GM10248 (cell line): ENCODE results near the gene GTSE1.

ENCODE experiments used
- CTCF ChIA-PET: fragments of 300-600 bp; sonication (Branson Sonifier 250); formaldehyde crosslinking; extraction: SDS; loops from one replicate; lab custom pipeline; 2021; ENCODE audit warnings: antibody characterized with exemption; lab: Yijun Ruan, JAX
- POLR2A ChIA-PET: fragments of 350-650 bp; sonication (Branson Sonifier 250); formaldehyde crosslinking; extraction: SDS; loops from one replicate; lab custom pipeline; 2020; ENCODE audit warnings: antibody characterized with exemption; lab: Yijun Ruan, JAX
- DNase-seq: peaks from one replicate; pipeline ENCODE4 v3.0.0; 2012; ENCODE audit errors: extremely low spot score
- CTCF ChIP-seq: IDR thresholded peaks from 2 replicates; pipeline ENCODE4 v1.5.1; 2012; ENCODE audit warnings: mild to moderate bottlenecking, low read depth; ENCODE audit errors: extremely low read depth, missing control alignments, control extremely low read depth

GTSE1 gene

GRCh38 chr22:46355996-46356471 is 59.4 kb downstream of the GTSE1 start:
- CTCF ChIA-PET = interaction anchor here (1.0 to 3.8 kb wide), 5 partner anchors 11 to 188 kb away, joined by 3 to 27 read pairs (median 4); no protein-coding TSS in a partner anchor
- TF ChIP-seq CTCF = no peak
- POLR2A ChIA-PET = no interaction called here
- no peak for DNase-seq

- ChIA-PET POLR2A (no interaction called here), CTCF (interaction anchor here (1.4 to 3.8 kb wide), 3 partner anchors 10 to 26 kb away, joined by 3 to 27 read pairs (median 4); no protein-coding TSS in a partner anchor)
- no peak for DNase-seq
- TF ChIP-seq CTCF = no peak
These were observed 60.1 kb downstream of the GTSE1 start for GRCh38 chr22:46356496-46357480.

GRCh38 chr22:46357711-46358520 is 61.2 kb downstream of the GTSE1 start:
- CTCF ChIA-PET = interaction anchor here (1.2 to 3.8 kb wide), 3 partner anchors 9 to 185 kb away, joined by 3 to 27 read pairs (median 4); no protein-coding TSS in a partner anchor
- no peak for DNase-seq
- no peak for TF ChIP-seq CTCF
- POLR2A ChIA-PET = no interaction called here

- POLR2A ChIA-PET = no interaction called here
- no peak for DNase-seq
- CTCF ChIA-PET = interaction anchor here (1.2 to 3.8 kb wide), 3 partner anchors 8 to 184 kb away, joined by 3 to 27 read pairs (median 4); no protein-coding TSS in a partner anchor
- TF ChIP-seq CTCF = no peak
These were observed 62.1 kb downstream of the GTSE1 start for GRCh38 chr22:46358766-46359165.

- TF ChIP-seq CTCF = no peak
These were observed 62.7 kb downstream of the GTSE1 start for GRCh38 chr22:46359362-46359761.

GRCh38 chr22:46360097-46360496 is 63.4 kb downstream of the GTSE1 start:
- no peak for TF ChIP-seq CTCF
- POLR2A ChIA-PET = no interaction called here
- DNase-seq = no peak
- CTCF ChIA-PET = no interaction called here

More at GRCh38 chr22:46359362-46359761, 62.7 kb downstream of the GTSE1 start:
- no peak for DNase-seq
- POLR2A ChIA-PET = no interaction called here
- CTCF ChIA-PET = interaction anchor here (1.2 to 3.8 kb wide), 2 partner anchors 8 to 184 kb away, joined by 3 to 27 read pairs; no protein-coding TSS in a partner anchor
